Stomach (tissue), 9 donors: ENCODE data around the gene CRYBA4. TPM values are rescaled to one million over a fixed set of nuclear protein-coding genes. Genes with fewer than 3 reads are reported as not detected.

Source experiments
- DNase-seq, 2 donors: peaks; one replicate each; pipeline versions ENCODE4 v3.0.0 to v3.0.0-alpha.2; 2013 to 2019
- H3K27ac ChIP-seq, 5 donors: fragments of 200-600 bp in 4 of 5; sonication (generic) in 4 of 5; one replicate each; pipeline ENCODE4 v1.5.1; 2013 to 2019; ENCODE audit warnings: mild to moderate bottlenecking in 1 of 5, moderate library complexity in 1 of 5
- H3K27me3 ChIP-seq, 3 donors: fragments of 200-600 bp; sonication (generic); one replicate each; pipeline ENCODE4 v1.5.1; 2017 to 2019; ENCODE audit warnings: mixed run types in 1 of 3
- H3K36me3 ChIP-seq, 4 donors: fragments of 200-600 bp; sonication (generic); 1 replicate in 3 of 4; 2 replicates in 1 of 4; pipeline ENCODE4 v1.5.1; 2016 to 2019
- H3K4me1 ChIP-seq, 4 donors: fragments of 200-600 bp; sonication (generic); one replicate each; pipeline ENCODE4 v1.5.1; 2016 to 2019
- H3K4me3 ChIP-seq, 4 donors: fragments of 200-600 bp; sonication (generic) in 3 of 4; one replicate each; pipeline ENCODE4 v1.5.1; 2016 to 2019; ENCODE audit warnings: mild to moderate bottlenecking in 1 of 4
- H3K9me3 ChIP-seq, 4 donors: fragments of 200-600 bp; sonication (generic); one replicate each; pipeline ENCODE4 v1.5.1; 2016 to 2019
- EP300 ChIP-seq: sonication (generic); formaldehyde crosslinking; IDR thresholded peaks from one replicate; pipeline ENCODE4 v1.6.1; 2017; ENCODE audit warnings: antibody characterized with exemption
- POLR2A ChIP-seq, 4 donors: fragments of 450-650 bp; IDR thresholded peaks; one replicate each; pipeline ENCODE4 v1.6.1; 2016; ENCODE audit warnings: antibody characterized with exemption in 4 of 4, control low read depth in 2 of 4, mild to moderate bottlenecking in 1 of 4, moderate library complexity in 1 of 4
- POLR2AphosphoS5 ChIP-seq, 3 donors: sonication (generic); formaldehyde crosslinking; IDR thresholded peaks; one replicate each; pipeline ENCODE4 v1.6.1; 2016; ENCODE audit warnings: antibody characterized with exemption in 3 of 3
- WGBS, 5 donors: extraction: QIAGEN DNeasy Blood & Tissue Kit in 3 of 5; methylation state at CpG; one replicate each; pipeline versions ENCODE4 v1.1.5 to v1.1.7; 2013 to 2018; 5-methylcytosine and 5-hydroxymethylcytosine counted together
- intact Hi-C: fragments of 100-400 bp; cut with DNase I; formaldehyde crosslinking; loops from one replicate; pipeline ENCODE4 v1.15.1; 2023; ENCODE audit warnings: low total_unique reads
- polyA plus RNA-seq, 3 donors: library from polyadenylated mRNA; stranded (reverse); fragments of 200-250 nt; gene quantifications; one replicate each; pipeline ENCODE4 v1.2.3, GENCODE V29; 2013
- total RNA-seq, 5 donors: library from RNA; depleted of rRNA; stranded (reverse); fragments of >200 nt; gene quantifications; one replicate each; pipeline versions ENCODE4 v1.1.0 to v1.2.3, GENCODE V29; 2014 to 2016
- TF ChIP-seq, protein P1 (sequence below), 7 experiments: fragments of 450-650 bp in 4 of 7; fragments of 200-600 bp in 3 of 7; sonication (generic) in 3 of 7; IDR thresholded peaks; one replicate each; pipeline ENCODE4 v1.5.1; 2016 to 2019; ENCODE audit warnings: antibody characterized with exemption in 7 of 7, control low read depth in 2 of 7, mild to moderate bottlenecking in 1 of 7
- donor health status: healthy with polysubstance abuse.
- donor health status: Bipolar disorder and iron deficiency.
- donor health status: healthy.

Gene CRYBA4
- total and polyA plus RNA-seq, 8 donors, result not detected

DNA sequence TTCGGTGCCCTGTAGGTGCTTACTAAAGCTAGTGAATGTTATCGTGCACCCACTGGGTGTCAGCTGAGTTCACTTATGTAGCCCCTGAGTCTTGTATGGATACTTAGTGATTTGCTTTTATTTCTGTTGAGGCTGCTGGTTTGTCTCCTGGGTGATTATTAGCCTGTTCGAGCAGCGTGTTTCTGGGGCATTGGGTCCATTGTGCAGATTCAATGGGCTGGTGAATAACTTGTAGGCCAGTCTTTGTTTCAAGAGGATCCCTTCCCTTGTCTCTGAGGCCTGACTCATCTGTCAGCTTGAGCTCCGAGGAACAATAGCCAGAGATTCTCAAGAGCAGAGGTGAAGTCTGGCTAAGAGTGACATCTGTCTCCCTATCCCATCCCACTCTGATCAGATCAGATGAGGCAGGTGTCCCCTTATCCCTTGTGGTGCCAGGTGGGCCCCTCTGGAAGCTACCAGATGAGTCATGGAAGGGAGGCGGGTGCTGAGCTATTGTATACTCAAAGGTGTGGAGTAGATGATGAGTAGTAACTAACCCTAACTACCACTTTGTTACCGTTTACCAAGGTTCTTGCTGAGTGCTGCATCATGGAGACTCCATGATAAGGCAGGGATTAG, 39.3 kb downstream of the CRYBA4 start:
- DNase-seq, result no peak
- intact Hi-C loops, result no loop called here
- no peaks in the 10 kb centered on the region for H3K36me3 ChIP-seq
- peaks cover 21 to 35% (median 24%) of the 10 kb centered on the region in 4 donors for H3K4me1 ChIP-seq
- H3K27me3 ChIP-seq, result peaks cover 11 to 66% (median 35%) of the 10 kb centered on the region in 3 donors
- WGBS, 5 donors, result 55 to 75% (median 63%) methylated on average over 7 of the region's 7 CpGs
- H3K27ac ChIP-seq, result no peak overlapping the region
- H3K4me3 ChIP-seq, result no peak overlapping the region
- no peaks in the 10 kb centered on the region for H3K9me3 ChIP-seq
- no peak for TF ChIP-seq POLR2AphosphoS5 (IDR thresholded peaks at IDR 0.05)
- no peak for TF ChIP-seq POLR2A (IDR thresholded peaks at IDR 0.05)
- TF ChIP-seq, protein P1, sequence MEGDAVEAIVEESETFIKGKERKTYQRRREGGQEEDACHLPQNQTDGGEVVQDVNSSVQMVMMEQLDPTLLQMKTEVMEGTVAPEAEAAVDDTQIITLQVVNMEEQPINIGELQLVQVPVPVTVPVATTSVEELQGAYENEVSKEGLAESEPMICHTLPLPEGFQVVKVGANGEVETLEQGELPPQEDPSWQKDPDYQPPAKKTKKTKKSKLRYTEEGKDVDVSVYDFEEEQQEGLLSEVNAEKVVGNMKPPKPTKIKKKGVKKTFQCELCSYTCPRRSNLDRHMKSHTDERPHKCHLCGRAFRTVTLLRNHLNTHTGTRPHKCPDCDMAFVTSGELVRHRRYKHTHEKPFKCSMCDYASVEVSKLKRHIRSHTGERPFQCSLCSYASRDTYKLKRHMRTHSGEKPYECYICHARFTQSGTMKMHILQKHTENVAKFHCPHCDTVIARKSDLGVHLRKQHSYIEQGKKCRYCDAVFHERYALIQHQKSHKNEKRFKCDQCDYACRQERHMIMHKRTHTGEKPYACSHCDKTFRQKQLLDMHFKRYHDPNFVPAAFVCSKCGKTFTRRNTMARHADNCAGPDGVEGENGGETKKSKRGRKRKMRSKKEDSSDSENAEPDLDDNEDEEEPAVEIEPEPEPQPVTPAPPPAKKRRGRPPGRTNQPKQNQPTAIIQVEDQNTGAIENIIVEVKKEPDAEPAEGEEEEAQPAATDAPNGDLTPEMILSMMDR (IDR thresholded peaks at IDR 0.05), result no peak
- no peak for TF ChIP-seq EP300

DNA sequence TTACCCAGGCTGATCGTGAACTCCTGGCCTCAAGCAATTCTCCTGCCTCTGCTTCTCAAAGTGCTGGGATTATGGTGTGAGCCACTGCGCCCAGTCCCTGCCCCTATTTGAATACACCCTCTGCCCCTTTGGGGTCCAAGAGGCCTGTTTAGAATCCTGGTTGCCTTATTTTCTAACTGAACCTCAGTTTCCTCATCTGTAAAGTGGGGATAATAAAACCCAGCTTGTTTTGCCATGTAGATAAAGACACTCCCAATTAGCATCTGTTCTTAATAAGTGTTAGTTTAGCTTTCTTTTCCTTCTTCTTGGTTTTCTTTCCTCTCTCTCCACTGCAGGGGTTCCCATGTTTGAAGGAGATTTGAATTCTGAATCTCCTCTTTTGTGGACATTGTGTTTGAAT, 40.4 kb downstream of the CRYBA4 start:
- H3K9me3 ChIP-seq, result no peaks in the 10 kb centered on the region
- H3K36me3 ChIP-seq, result no peaks in the 10 kb centered on the region
- H3K4me3 ChIP-seq, result no peak overlapping the region
- WGBS, 5 donors, result 83 to 96% (median 92%) methylated on average over 2 of the region's 2 CpGs
- no peak for DNase-seq
- peaks cover 8 to 66% (median 27%) of the 10 kb centered on the region in 3 donors for H3K27me3 ChIP-seq
- peaks cover 18 to 29% (median 20%) of the 10 kb centered on the region in 4 donors for H3K4me1 ChIP-seq
- intact Hi-C loops, result no loop called here
- H3K27ac ChIP-seq, result no peak overlapping the region
- TF ChIP-seq, protein P1 (IDR thresholded peaks at IDR 0.05), result no peak
- TF ChIP-seq POLR2AphosphoS5 (IDR thresholded peaks at IDR 0.05) (no peak), EP300 (no peak), POLR2A (IDR thresholded peaks at IDR 0.05) (no peak)

DNA sequence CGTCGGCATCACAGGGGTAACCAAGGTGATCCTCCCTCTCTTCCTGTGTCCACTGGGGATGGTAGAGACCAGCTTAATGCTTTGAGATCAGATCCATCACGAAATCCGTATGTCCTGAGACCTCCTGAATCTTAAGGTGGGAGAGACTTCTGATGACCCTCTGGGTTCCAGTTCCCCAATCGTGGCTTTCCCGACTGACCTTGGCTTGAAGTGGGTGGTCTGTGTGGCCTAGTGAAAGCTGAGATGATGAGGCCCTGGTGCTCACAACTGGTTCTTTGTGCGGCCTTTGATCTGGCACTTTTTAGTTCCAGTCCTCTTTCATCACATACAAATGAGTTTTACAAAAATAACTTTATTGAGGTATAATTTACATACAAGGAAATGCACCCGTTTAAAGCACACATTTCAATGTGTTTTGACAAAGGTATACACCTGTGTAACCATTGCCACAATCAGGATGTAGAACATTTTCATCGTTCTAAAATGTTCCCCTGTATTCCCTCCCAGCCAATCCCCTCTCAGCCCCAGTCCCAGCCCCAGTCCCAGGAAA, 41.7 kb downstream of the CRYBA4 start:
- intact Hi-C loops, result no loop called here
- Histone ChIP-seq H3K27ac (no peak overlapping the region), H3K36me3 (no peaks in the 10 kb centered on the region), H3K4me1 (peaks cover 7 to 17% (median 8%) of the 10 kb centered on the region in 4 donors), H3K27me3 (peaks cover 1 to 65% (median 14%) of the 10 kb centered on the region in 3 donors), H3K9me3 (no peaks in the 10 kb centered on the region), H3K4me3 (no peak overlapping the region)
- no peak for TF ChIP-seq POLR2AphosphoS5 (IDR thresholded peaks at IDR 0.05)
- TF ChIP-seq, protein P1 (IDR thresholded peaks at IDR 0.05), result no peak
- WGBS, 5 donors, result 73 to 86% (median 78%) methylated on average over 9 of the region's 9 CpGs
- no peak for DNase-seq

DNA sequence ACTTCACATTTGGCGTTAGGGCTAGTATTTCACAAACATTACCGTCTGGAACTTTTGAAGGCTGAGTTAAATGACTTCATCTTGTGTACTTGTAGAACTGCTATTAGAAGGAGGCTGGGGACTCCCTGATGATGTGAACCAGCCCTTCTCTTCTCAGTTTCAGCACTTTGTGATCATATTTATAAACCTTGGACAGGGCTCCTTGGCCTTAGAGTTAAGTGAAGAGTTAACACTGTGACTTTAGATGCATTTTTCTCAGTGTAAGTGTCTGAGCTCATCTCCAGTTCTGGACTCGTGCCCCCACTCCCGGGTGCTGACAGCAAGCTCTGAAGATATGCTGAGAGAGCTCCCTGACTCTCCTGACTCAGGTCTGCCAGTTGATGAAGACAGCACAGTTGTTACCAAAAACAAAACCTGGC, 44.1 kb downstream of the CRYBA4 start:
- Histone ChIP-seq H3K36me3 (no peaks in the 10 kb centered on the region), H3K4me1 (peaks cover 0 to 10% (median 0%) of the 10 kb centered on the region in 4 donors), H3K9me3 (no peaks in the 10 kb centered on the region), H3K27ac (no peak overlapping the region), H3K4me3 (no peak overlapping the region), H3K27me3 (peaks cover 0 to 42% (median 3%) of the 10 kb centered on the region in 3 donors)
- intact Hi-C loops, result no loop called here
- DNase-seq, result no peak
- WGBS, 5 donors, result 22 to 45% (median 39%) methylated on average over 4 of the region's 4 CpGs
- TF ChIP-seq, protein P1 (IDR thresholded peaks at IDR 0.05), result no peak
- TF ChIP-seq EP300, result no peak
- no peak for TF ChIP-seq POLR2A (IDR thresholded peaks at IDR 0.05)
- TF ChIP-seq POLR2AphosphoS5 (IDR thresholded peaks at IDR 0.05), result no peak
